Stimulated activated CD4-positive, alpha-beta T cell treated with anti-CD3 and anti-CD28 coated beads, Interleukin-1b, Interleukin-23, amount 100 ng/mL, for 48 hours (primary cell): ENCODE data around the gene TMEM203.
"Not testable (repeated sequence)": the region's sequence is repeated elsewhere in the genome, so short reads cannot be mapped to it uniquely, and the experiment has no call there.

Experiments
- DNase-seq: peaks from one replicate; pipeline ENCODE4 v3.0.0-alpha.2; 2020

TMEM203 gene

GRCh38 chr9:137241490-137242268 lies 36.2 kb upstream of the TMEM203 start:
- DNase-seq: peak; percentile 62

- peak; percentile 99 for DNase-seq
Observed at GRCh38 chr9:137240841-137241489, 35.5 kb upstream of the TMEM203 start, which contains the start of gene TUBB4B. TUBB4B (plus strand) TSS chr9:137241287; CDS start chr9:137241361, 74 bp downstream.

- DNase-seq: peak; percentile 62
Observed at GRCh38 chr9:137240318-137240840, 34.9 kb upstream of the TMEM203 start.

GRCh38 chr9:137239541-137240200 lies 34.2 kb upstream of the TMEM203 start:
- DNase-seq: not testable (repeated sequence)

GRCh38 chr9:137237759-137238726 lies 32.6 kb upstream of the TMEM203 start:
- DNase-seq: no peak

GRCh38 chr9:137236936-137237421 lies 31.5 kb upstream of the TMEM203 start:
- no peak for DNase-seq

- DNase-seq: peak; percentile 89
Observed at GRCh38 chr9:137236238-137236935, 30.9 kb upstream of the TMEM203 start.

- no peak for DNase-seq
Observed at GRCh38 chr9:137235424-137236237, 30.2 kb upstream of the TMEM203 start.

GRCh38 chr9:137234758-137235423 lies 29.4 kb upstream of the TMEM203 start:
- no peak for DNase-seq

GRCh38 chr9:137234055-137234697 lies 28.7 kb upstream of the TMEM203 start:
- DNase-seq: no peak

GRCh38 chr9:137233143-137233980 lies 27.9 kb upstream of the TMEM203 start:
- DNase-seq: no peak

- DNase-seq: no peak
Observed at GRCh38 chr9:137232510-137232909, 27.1 kb upstream of the TMEM203 start.

- DNase-seq: no peak
Observed at GRCh38 chr9:137232101-137232500, 26.7 kb upstream of the TMEM203 start.

- no peak for DNase-seq
Observed at GRCh38 chr9:137231372-137232039, 26.1 kb upstream of the TMEM203 start.

GRCh38 chr9:137230705-137231371 lies 25.4 kb upstream of the TMEM203 start, which contains the start of gene SLC34A3:
SLC34A3 (plus strand) TSS chr9:137230901; CDS start chr9:137231703, 802 bp downstream.
- DNase-seq: no peak

GRCh38 chr9:137229903-137230704 lies 24.7 kb upstream of the TMEM203 start:
- DNase-seq: no peak
